HG03159 (cell line): ENCODE measurements around the gene ZNRF3.
"Not testable (repeated sequence)": the region's sequence is repeated elsewhere in the genome, so short reads cannot be mapped to it uniquely, and the experiment has no call there.

Experiments
- ATAC-seq: cut with Tn5 transposase; IDR thresholded peaks from one replicate; pipeline ENCODE4 v1.9.1; 2021; ENCODE audit warnings: mild to moderate bottlenecking, moderate library complexity; ENCODE audit not compliant: unreplicated experiment

ZNRF3 gene

DNA sequence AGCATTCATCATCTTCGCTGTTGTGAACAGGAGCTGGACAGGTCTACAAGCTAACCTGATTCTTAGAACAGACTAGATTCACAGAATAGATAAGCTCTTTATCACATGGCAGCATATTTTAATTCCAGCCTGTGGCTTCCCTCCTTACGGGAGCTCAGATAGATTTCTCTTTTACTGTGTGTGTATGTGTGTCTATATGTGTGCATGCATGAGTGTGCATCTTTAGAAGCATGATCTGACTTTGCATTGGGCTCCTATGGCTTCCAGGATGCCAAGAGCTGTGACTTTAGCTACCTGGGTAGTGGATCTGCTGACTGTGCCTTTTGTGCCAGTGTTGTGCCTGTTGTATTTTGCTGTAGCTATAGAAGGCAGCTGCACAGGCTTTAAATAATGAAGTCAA is 44.3 kb downstream of the ZNRF3 start:
- no peak for ATAC-seq

- ATAC-seq = no peak
Observed at GRCh38 chr22:28929197-28929596, 45.8 kb downstream of the ZNRF3 start.

GRCh38 chr22:28930357-28931007 is 47.1 kb downstream of the ZNRF3 start:
- no peak for ATAC-seq

DNA sequence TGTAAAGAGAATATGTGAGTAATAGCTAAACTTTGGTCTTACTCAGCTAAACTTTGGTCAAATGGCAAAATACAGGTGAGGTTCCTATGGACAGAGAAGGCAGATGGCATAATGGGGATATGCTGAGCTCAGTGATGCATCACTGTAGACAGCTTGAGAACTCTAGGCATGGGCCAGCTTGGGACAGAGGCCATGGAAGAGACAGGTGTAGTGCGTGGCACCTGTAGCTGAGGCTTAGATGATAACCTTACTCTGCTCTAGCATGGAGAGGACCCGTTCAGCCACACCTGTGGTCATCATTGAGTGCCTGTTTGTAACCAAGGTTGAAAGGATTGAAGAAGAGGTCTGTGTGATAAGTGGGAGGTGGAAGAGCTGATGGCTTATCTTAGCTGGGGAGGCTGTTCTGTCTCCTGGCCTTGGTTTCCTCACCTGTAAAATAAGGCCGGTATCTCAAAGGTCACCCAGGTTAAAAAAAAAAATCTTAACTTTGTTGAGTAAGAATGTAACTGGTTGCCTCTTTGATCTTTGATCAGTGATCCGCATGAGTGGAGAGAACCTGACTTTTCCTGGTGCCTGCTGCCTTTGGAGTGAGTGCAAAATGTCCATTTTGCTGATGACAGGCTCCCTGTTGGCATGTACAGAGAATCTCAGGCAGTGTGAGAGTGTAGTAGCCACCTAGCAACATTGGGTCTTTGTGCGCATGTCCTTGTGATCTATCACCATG is 48.6 kb downstream of the ZNRF3 start:
- no peak for ATAC-seq

- ATAC-seq = no peak
Observed at GRCh38 chr22:28933321-28933720, 49.9 kb downstream of the ZNRF3 start.

DNA sequence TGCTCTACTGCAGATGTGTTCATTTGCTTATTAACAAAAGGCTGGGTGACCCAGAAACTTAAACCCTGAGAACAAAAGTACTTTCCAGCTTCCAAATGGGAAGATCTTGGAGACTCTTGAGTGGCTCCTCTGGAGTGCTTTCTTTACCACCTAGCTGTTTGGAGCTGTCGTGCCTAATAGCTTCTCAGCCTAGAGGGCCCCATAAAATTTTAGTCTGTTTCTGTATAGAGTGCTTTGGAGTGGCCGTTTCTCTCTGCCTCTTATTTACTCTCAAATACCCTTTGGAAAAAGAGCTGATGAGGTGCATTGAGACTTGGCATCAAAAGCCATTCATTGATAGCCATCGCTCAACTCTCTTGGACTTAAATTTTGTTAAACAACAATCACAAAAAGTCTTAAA is 50.7 kb downstream of the ZNRF3 start:
- no peak for ATAC-seq

DNA sequence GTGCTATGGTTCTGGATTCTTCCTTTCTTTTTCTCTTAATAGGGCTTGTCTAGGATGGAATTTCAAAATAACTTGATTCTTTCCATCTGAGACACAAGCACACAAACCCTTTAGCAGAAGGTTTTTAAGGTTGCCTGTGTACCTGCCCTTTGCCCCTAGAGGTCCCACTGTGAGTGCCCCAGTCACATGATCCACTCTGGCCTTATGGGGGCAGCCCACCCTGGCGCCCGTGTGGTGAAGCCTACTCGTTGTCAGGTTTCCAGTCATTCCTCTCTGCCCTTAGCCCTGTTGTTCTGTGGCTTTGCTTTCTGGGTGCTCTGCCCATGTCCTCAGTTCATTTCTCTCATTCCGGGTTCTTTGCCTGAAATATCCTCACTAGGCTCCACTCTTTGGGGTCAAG is 51.8 kb downstream of the ZNRF3 start:
- ATAC-seq = no peak

DNA sequence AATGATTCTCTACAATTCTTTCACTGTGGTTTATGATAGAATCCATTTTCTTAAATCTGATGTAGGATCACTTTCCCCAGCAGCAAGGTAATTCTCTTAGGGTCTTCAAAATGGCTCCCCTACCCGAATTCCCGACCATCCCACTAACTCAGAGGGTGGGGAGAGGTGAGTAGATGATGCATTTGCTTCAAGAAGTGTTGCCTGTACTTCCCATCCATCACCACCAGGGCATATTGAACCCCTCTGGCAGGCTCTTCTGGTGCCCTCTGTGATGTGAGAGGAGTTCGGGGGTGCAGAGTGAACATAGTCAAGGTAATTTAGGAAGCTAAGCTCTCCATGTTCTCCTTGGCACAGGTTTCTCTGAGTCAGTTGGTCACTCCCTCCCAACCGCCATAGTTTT is 52.3 kb downstream of the ZNRF3 start:
- no peak for ATAC-seq

GRCh38 chr22:28936200-28936599 is 52.8 kb downstream of the ZNRF3 start:
- ATAC-seq = no peak

GRCh38 chr22:28937206-28938025 is 54.0 kb downstream of the ZNRF3 start:
- no peak for ATAC-seq

DNA sequence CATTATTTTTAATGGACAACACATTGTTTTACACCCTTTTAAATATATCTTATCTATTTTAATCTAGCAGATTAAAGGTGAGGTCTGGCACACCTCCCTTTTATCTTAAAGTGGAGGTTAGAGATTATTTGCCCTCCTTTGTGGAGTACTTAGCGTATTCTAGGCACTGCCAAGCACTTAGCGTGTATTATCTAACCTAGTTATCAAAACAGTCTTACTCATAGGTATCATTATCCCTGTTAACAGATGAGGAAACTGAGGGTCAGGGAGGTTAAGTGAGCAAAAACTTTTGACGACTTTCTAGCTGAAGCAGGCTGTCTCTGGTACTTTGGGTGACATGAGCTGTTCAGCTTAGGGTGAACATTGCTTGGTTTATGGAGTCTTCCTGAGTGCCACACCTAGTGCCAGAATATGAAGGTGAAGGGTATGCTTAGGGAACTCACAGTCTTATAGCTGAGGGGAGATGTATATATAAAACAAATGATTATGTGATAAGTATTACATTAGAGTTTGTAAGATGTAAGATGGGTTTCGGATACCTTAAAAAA is 55.0 kb downstream of the ZNRF3 start:
- ATAC-seq = no peak

- ATAC-seq = no peak
Observed at GRCh38 chr22:28939394-28939793, 56.0 kb downstream of the ZNRF3 start.

- ATAC-seq = no peak
Observed at GRCh38 chr22:28939932-28940331, 56.6 kb downstream of the ZNRF3 start.

DNA sequence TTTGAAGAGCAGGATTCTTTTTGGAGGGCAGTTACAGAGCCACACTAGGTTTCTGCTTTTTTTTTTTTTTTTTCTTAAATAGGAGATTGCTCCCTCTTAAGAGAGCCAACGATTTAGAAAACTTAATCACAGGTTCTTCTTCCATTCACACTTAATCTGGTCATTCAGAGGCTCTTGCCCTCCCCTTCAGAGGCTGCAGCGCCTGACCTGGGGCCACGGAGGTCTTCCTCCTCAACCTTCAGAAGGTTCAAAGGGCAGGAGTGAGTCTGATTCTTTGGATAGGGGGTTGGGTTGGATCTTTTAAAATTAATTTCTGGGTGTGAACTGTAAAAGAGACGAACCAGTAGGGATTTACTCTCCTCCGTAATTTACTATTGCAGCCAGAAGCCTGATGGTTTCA is 57.1 kb downstream of the ZNRF3 start:
- no peak for ATAC-seq

DNA sequence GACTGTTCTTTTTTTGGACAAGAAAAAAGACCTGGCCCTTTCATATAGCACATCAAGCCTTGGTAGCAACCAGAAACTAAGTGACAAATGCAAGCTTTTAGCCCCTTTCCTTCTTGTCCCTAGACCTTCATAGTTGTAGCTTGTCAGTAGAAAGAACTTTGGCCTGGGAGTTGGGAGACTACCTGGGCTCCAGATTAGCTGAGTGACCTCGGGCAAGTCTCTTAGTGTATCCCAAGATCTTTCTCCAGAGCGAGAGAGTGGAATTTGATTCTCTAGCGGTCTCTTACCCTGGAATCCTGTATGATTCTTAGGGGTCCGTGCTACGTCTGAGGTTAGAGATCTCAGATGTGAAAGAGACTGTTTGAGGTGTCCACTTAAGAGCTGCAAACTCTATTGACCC is 59.0 kb downstream of the ZNRF3 start:
- ATAC-seq = no peak

DNA sequence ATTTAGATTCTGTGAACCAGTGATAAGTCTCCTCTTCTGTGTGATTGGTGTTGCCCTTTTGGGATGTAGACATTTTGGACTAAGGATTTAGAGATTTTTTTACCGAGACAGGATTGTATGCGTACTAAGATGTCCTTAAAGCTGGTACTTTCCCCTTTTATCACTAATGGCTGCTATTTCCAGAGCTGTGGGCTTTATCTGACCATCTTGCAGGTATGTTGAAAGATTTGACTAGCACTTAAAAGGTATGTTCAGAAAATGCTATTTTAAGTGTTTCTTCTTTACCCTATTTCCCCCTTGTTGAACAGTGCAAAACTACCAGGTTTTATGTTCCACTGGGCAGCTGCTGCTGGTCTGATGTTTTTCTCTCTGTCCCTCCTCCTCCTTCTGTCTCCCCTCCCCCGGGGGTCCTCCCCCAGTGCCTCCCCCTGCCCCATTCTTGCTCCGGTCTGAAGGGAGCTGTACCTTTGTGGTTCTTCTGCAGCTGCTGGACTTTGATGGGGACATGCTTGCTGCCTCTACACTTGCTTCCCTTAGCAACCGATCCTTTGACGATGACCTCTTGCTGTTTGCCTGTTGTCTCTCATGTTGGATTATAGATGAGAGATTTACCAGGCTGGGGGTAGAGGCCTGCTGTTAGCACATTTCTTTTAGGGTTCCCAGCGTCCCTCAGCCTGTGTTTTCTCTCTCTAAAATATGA is 59.6 kb downstream of the ZNRF3 start:
- ATAC-seq = no peak

GRCh38 chr22:28943501-28943879 is 60.1 kb downstream of the ZNRF3 start:
- no peak for ATAC-seq

DNA sequence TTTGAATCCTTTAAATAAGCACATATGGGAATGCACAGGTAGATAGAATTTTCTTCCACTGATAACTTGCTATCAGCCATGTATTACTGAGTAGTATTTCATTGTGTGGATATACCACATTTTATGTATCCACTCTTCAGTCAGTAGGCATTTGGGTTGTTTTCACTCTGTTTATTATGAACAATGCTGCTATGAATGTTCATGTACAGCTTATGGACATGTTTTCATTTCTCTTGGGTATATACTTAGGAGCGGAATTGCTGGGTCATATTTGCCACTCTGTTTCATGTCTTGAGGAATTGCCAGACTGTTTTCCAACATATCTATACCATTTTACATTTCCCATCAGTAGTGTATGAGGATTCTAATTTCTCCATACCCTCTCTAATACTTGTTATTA is 63.8 kb downstream of the ZNRF3 start:
- ATAC-seq = no peak

GRCh38 chr22:28948424-28948823 is 65.1 kb downstream of the ZNRF3 start:
- ATAC-seq = no peak

DNA sequence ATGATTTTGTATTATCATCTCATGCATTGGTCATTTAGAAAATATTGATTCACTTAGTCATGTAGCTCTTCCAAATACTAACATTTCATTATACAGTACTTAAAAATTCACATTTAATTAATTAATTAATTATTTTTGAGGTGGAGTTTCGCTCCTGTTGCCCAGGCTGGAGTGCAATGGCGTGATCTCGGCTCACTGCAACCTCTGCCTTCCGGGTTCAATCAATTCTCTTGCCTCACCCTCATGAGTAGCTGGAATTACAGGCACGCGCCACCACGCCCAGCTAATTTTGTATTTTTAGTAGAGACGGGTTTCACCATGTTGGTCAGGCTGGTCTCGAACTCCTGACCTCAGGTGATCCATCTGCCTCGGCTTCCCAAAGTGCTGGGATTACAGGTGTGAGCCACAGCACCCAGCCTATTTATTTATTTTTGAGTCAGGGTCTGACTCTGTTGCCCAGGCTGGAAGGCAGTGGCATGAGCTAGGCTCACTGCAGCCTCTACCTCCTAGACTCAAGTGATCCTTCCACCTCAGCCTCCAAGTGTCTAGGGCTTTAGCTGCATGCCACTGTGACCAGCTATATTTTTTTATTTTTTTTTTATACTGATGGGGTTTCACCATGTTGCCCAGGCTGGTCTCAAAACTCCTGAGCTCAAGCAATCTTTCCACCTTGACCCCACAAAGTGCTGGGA is 65.6 kb downstream of the ZNRF3 start:
- ATAC-seq = not testable (repeated sequence)
